Body of pancreas (tissue), 4 donors: ENCODE data around the gene BBIP1.

Experiments
- CTCF ChIP-seq, 7 experiments: fragments of 450-650 bp in 4 of 7; fragments of 200-600 bp in 3 of 7; sonication (generic) in 3 of 7; IDR thresholded peaks; one replicate each; pipeline ENCODE4 v1.5.1; 2016 to 2019; ENCODE audit warnings: antibody characterized with exemption in 7 of 7
- POLR2A ChIP-seq, 3 donors: fragments of 450-650 bp; IDR thresholded peaks; one replicate each; pipeline ENCODE4 v1.6.1; 2016; ENCODE audit warnings: antibody characterized with exemption in 3 of 3, mild to moderate bottlenecking in 2 of 3

- TF ChIP-seq CTCF (IDR thresholded peaks at IDR 0.05) (no peak), POLR2A (IDR thresholded peaks at IDR 0.05) (no peak)
Measured at GRCh38 chr10:110951381-110951780, 32.4 kb upstream of the BBIP1 start.
